Transverse colon (tissue), 4 donors: ENCODE measurements around the gene PYGM. TPM values are rescaled to one million over a fixed set of nuclear protein-coding genes. Genes with fewer than 3 reads are reported as not detected.

Experiments used
- DNase-seq: peaks from one replicate; pipeline ENCODE4 v3.0.0-alpha.2; 2019
- H3K27ac ChIP-seq, 4 donors: fragments of 200-600 bp; sonication (generic); 2 replicates each; pipeline ENCODE4 v1.5.1; 2016 to 2018; ENCODE audit warnings: inconsistent platforms in 4 of 4
- H3K27me3 ChIP-seq: fragments of 200-600 bp; sonication (generic); 2 replicates; pipeline ENCODE4 v1.5.1; 2017; ENCODE audit warnings: inconsistent platforms
- H3K36me3 ChIP-seq, 4 donors: fragments of 200-600 bp; sonication (generic); 2 replicates each; pipeline ENCODE4 v1.5.1; 2017 to 2019; ENCODE audit warnings: inconsistent platforms in 4 of 4
- H3K4me1 ChIP-seq, 4 donors: fragments of 200-600 bp; sonication (generic); 2 replicates each; pipeline ENCODE4 v1.5.1; 2017 to 2020; ENCODE audit warnings: inconsistent platforms in 4 of 4
- H3K4me3 ChIP-seq, 4 donors: fragments of 200-600 bp; sonication (generic); 1 replicate in 1 of 4; 2 replicates in 3 of 4; pipeline versions ENCODE4 v1.5.1 to v1.6.1; 2017 to 2019; ENCODE audit warnings: inconsistent platforms in 4 of 4
- H3K9me3 ChIP-seq, 2 donors: fragments of 200-600 bp; sonication (generic); 2 replicates each; pipeline ENCODE4 v1.5.1; 2017 to 2019; ENCODE audit warnings: inconsistent platforms in 2 of 2
- CTCF ChIP-seq, 5 experiments: fragments of 200-600 bp in 3 of 5; fragments of 450-650 bp in 2 of 5; sonication (generic) in 3 of 5; IDR thresholded peaks; 1 replicate in 2 of 5; 2 replicates in 3 of 5; pipeline ENCODE4 v1.5.1; 2016 to 2017; ENCODE audit warnings: antibody characterized with exemption in 5 of 5, inconsistent platforms in 3 of 5, mild to moderate bottlenecking in 2 of 5, moderate library complexity in 1 of 5
- EP300 ChIP-seq: sonication (generic); formaldehyde crosslinking; IDR thresholded peaks from one replicate; pipeline ENCODE4 v1.6.1; 2017; ENCODE audit warnings: antibody characterized with exemption, low read depth
- POLR2A ChIP-seq: fragments of 450-650 bp; IDR thresholded peaks from one replicate; pipeline ENCODE4 v1.6.1; 2016; ENCODE audit warnings: antibody characterized with exemption, mild to moderate bottlenecking, moderate library complexity
- POLR2AphosphoS5 ChIP-seq, 3 donors: sonication (generic); formaldehyde crosslinking; IDR thresholded peaks; one replicate each; pipeline ENCODE4 v1.6.1; 2016; ENCODE audit warnings: antibody characterized with exemption in 3 of 3
- WGBS, 2 donors: methylation state at CpG; one replicate each; pipeline ENCODE4 v1.1.5; 2018; ENCODE audit warnings: low coverage in 1 of 2; 5-methylcytosine and 5-hydroxymethylcytosine counted together
- in situ Hi-C, 4 donors: fragments of 200-750 bp; cut with MboI; loops; one replicate each; pipeline versions ENCODE4 v1.15.0 to v1.15.1; 2017; ENCODE audit warnings: low sequenced_read_pairs in 3 of 4, low pct_ligation_motif_present in 1 of 4, low pct_unique_long_range_greater_than_20kb in 1 of 4
- intact Hi-C: fragments of 100-400 bp; cut with DNase I; formaldehyde crosslinking; loops from one replicate; pipeline ENCODE4 v1.15.1; 2023; ENCODE audit warnings: low total_unique reads
- total RNA-seq, 4 donors: library from RNA; depleted of rRNA; stranded (reverse); fragments of >200 nt; gene quantifications; one replicate each; pipeline ENCODE4 v1.1.0, GENCODE V29; 2016

PYGM gene
- total RNA-seq, 4 donors from 2014 or later: 1.2 to 7.9 (median 2.2) TPM

DNA sequence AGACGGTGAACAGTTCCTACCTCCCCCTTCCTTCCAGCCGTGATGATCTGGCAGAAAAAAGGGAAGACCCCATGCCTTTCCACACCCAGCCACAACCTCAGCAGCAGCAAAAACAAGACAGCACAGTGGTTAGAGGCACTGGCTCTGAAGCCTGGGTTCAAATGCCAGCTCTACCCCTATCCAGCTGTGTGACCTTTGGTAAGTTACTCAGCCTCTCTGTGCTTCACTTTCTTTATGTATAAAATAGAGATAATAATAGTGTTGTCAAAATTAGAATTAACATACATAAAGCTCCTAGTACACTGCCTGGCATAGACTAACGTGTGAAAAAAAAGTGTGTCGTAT is 41.0 kb downstream of the PYGM start:
- peaks cover 79% of the 10 kb centered on the region for H3K27me3 ChIP-seq
- 30 to 68% methylated on average over 4 of the region's 4 CpGs for WGBS, 2 donors
- intact Hi-C loops: no loop called here

DNA sequence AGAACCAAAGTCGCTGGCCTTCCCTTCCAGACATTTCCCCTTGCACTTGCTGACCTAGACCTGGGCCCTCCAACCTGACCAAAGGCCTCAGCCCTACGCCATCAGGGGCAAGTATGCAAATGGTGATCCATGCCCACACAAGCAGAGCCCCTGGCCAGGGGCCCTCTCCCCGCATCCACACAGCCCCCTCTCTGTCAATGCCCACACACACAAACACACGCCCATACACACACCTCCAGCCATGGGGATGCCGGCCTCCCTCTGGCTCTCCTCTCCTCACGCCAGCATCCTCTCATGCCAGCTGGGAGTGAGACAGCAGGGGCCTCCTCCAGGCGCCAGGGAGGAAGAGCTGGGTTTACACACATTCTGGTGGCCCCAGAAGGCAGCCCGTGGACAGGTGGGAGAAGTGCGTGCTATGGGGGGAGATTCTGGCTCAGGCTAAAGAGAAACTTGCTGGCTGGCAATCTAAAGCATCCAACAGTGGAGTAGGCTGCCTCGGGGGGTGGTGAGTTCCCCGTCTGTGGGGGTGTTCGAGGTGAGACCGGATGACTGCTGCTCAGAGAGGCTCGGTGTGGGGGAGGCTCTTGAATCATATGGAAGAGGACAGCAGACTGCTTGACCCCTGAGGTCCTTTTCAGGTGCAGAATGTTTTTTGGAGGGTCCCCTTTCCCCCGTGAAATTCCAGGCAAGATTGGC is 41.5 kb downstream of the PYGM start:
- Histone ChIP-seq H3K36me3 (no peaks in the 10 kb centered on the region), H3K9me3 (no peaks in the 10 kb centered on the region), H3K27me3 (peaks cover 84% of the 10 kb centered on the region), H3K27ac (no peak overlapping the region), H3K4me3 (no peak overlapping the region), H3K4me1 (peaks cover 0 to 4% (median 1%) of the 10 kb centered on the region in 4 donors)
- in situ Hi-C loops: no loop called here
- DNase-seq: no peak
- intact Hi-C loops: no loop called here
- WGBS, 2 donors: 67 to 73% methylated on average over 7 to 15 of the region's 15 CpGs
- no peak for TF ChIP-seq POLR2AphosphoS5 (IDR thresholded peaks at IDR 0.05)
- no peak for TF ChIP-seq EP300
- TF ChIP-seq CTCF (IDR thresholded peaks at IDR 0.05): no peak
- no peak for TF ChIP-seq POLR2A

More for the DNA sequence above, 41.0 kb downstream of the PYGM start:
- Histone ChIP-seq H3K27ac (no peak overlapping the region), H3K4me3 (no peak overlapping the region), H3K9me3 (no peaks in the 10 kb centered on the region), H3K4me1 (peaks cover 0 to 7% (median 3%) of the 10 kb centered on the region in 4 donors), H3K36me3 (no peaks in the 10 kb centered on the region)
- in situ Hi-C loops: no loop called here
- TF ChIP-seq POLR2AphosphoS5 (IDR thresholded peaks at IDR 0.05): no peak
- no peak for TF ChIP-seq EP300
- no peak for TF ChIP-seq CTCF (IDR thresholded peaks at IDR 0.05)
- TF ChIP-seq POLR2A: no peak
- DNase-seq: no peak

DNA sequence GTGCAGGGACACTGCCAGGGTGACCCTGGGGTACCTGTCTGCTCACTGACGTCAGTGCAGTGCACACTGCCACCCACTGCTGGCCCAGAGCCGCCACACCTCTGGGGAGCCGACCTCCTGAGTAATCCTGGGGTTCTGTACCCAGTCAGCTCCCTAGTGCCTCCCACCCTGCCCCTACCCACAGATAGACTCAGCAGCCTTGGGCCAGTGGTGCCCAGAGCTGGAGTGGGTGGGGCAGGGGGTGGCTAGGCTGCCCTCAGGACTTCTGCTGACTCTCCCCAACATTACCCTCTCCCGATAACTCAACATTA is 42.6 kb downstream of the PYGM start:
- H3K4me1 ChIP-seq: peaks cover 0 to 10% (median 4%) of the 10 kb centered on the region in 4 donors
- in situ Hi-C loops: no loop called here
- no peak for TF ChIP-seq CTCF (IDR thresholded peaks at IDR 0.05)
- no peak for TF ChIP-seq POLR2A
- TF ChIP-seq EP300: no peak
- no peak for TF ChIP-seq POLR2AphosphoS5 (IDR thresholded peaks at IDR 0.05)
- 47% methylated on average over 4 of the region's 4 CpGs; no CpG with 5 or more reads in 1 of the 2 donors for WGBS, 2 donors
- H3K36me3 ChIP-seq: no peaks in the 10 kb centered on the region
- no peak overlapping the region for H3K4me3 ChIP-seq
- no peak overlapping the region for H3K27ac ChIP-seq
- DNase-seq: no peak
- peaks cover 86% of the 10 kb centered on the region for H3K27me3 ChIP-seq
- no peaks in the 10 kb centered on the region for H3K9me3 ChIP-seq
- intact Hi-C loops: no loop called here

- in situ Hi-C loops (no loop called here), intact Hi-C loops (no loop called here)
- Histone ChIP-seq H3K9me3 (no peaks in the 10 kb centered on the region), H3K27me3 (peaks cover 86% of the 10 kb centered on the region), H3K4me1 (peaks cover 0 to 13% (median 4%) of the 10 kb centered on the region in 4 donors), H3K27ac (no peak overlapping the region), H3K4me3 (no peak overlapping the region), H3K36me3 (no peaks in the 10 kb centered on the region)
- no peak for DNase-seq
- TF ChIP-seq POLR2AphosphoS5 (IDR thresholded peaks at IDR 0.05): no peak
- TF ChIP-seq CTCF (IDR thresholded peaks at IDR 0.05): no peak
- no peak for TF ChIP-seq POLR2A
- TF ChIP-seq EP300: no peak
- WGBS, 2 donors: 28 to 49% methylated on average over 6 to 19 of the region's 21 CpGs
These were observed 43.1 kb downstream of the PYGM start for GRCh38 chr11:64716473-64717267.
